ENCODE data around the gene VPS26C.
A peak's percentile ranks its signal among the peaks of the same experiment; 100 is the strongest.
"Not testable (repeated sequence)": the region's sequence is repeated elsewhere in the genome, so short reads cannot be mapped to it uniquely, and the experiment has no call there.

Gene VPS26C

GRCh38 chr21:37267269-37268185 lies at the start of gene VPS26C:
Gene VPS26C, minus strand, starts transcription at chr21:37267334. Its CDS starts 40 bp downstream, at chr21:37267294.
- DNase-seq = peak; percentile 83 to 99 (median 97)

GRCh38 chr21:37316072-37316471 lies 48.9 kb upstream of the VPS26C start:
- DNase-seq = not testable (repeated sequence)

- no peak for DNase-seq
These were observed 33.1 kb upstream of the VPS26C start for GRCh38 chr21:37300114-37300751.

GRCh38 chr21:37297364-37297763 lies 30.2 kb upstream of the VPS26C start:
- DNase-seq = no peak

GRCh38 chr21:37294679-37295078 lies 27.5 kb upstream of the VPS26C start:
- no peak for DNase-seq

- no peak for DNase-seq
These were observed 25.8 kb upstream of the VPS26C start for GRCh38 chr21:37292941-37293340.

GRCh38 chr21:37292041-37292440 lies 24.9 kb upstream of the VPS26C start:
- no peak for DNase-seq

- not testable (repeated sequence) for DNase-seq
These were observed 16.1 kb upstream of the VPS26C start for GRCh38 chr21:37283191-37283710.

- not testable (repeated sequence) for DNase-seq
These were observed 15.5 kb upstream of the VPS26C start for GRCh38 chr21:37282602-37283001.

- no peak for DNase-seq
These were observed 14.9 kb upstream of the VPS26C start for GRCh38 chr21:37281993-37282392.

- DNase-seq = no peak
These were observed 14.4 kb upstream of the VPS26C start for GRCh38 chr21:37281579-37281978.

- not testable (repeated sequence) for DNase-seq
These were observed 12.1 kb upstream of the VPS26C start for GRCh38 chr21:37279271-37279670.

- DNase-seq = no peak
These were observed 11.1 kb upstream of the VPS26C start for GRCh38 chr21:37278199-37278598.

- no peak for DNase-seq
These were observed 9.2 kb upstream of the VPS26C start for GRCh38 chr21:37276377-37276776.

- no peak for DNase-seq
These were observed 7.0 kb upstream of the VPS26C start for GRCh38 chr21:37273911-37274690.

GRCh38 chr21:37273440-37273839 lies 6.3 kb upstream of the VPS26C start:
- DNase-seq = no peak

- no peak for DNase-seq
These were observed 5.8 kb upstream of the VPS26C start for GRCh38 chr21:37272897-37273296.

GRCh38 chr21:37270576-37271365 lies 3.6 kb upstream of the VPS26C start:
- DNase-seq = no peak

- no peak for DNase-seq
These were observed 2.3 kb upstream of the VPS26C start for GRCh38 chr21:37269481-37269880.

- no peak for DNase-seq
These were observed 1.0 kb upstream of the VPS26C start for GRCh38 chr21:37268186-37268503.

Data from nucleus accumbens (tissue), 56 donors.